Ureter (tissue), 1 donor: ENCODE data around the gene EDN2. TPM values are rescaled to one million over a fixed set of nuclear protein-coding genes. Genes with fewer than 3 reads are reported as not detected.

Experiments
- DNase-seq: peaks from one replicate; pipeline ENCODE4 v3.0.0-alpha.2; 2020; ENCODE audit warnings: low spot score
- total RNA-seq: library from RNA; stranded (reverse); gene quantifications from one replicate; pipeline ENCODE4 v1.2.4, GENCODE V29; 2023
- donor health status: DM: yes; HTN: yes; CAD: no.

Gene EDN2
- total RNA-seq: 5.3 TPM

- DNase-seq: peak; percentile 85
These were observed at the start of gene EDN2 for GRCh38 chr1:41484402-41485241. EDN2 (minus strand) TSS chr1:41484683; CDS start chr1:41484601, 82 bp downstream.

- DNase-seq: no peak
These were observed 49.2 kb upstream of the EDN2 start for GRCh38 chr1:41533731-41534080.

- no peak for DNase-seq
These were observed 48.7 kb upstream of the EDN2 start for GRCh38 chr1:41533016-41533730.

GRCh38 chr1:41532206-41532975, 47.9 kb upstream of the EDN2 start:
- DNase-seq: no peak

GRCh38 chr1:41530411-41530810, 45.9 kb upstream of the EDN2 start:
- DNase-seq: no peak

GRCh38 chr1:41529621-41530395, 45.3 kb upstream of the EDN2 start:
- no peak for DNase-seq

- DNase-seq: no peak
These were observed 44.5 kb upstream of the EDN2 start for GRCh38 chr1:41528726-41529605.

- no peak for DNase-seq
These were observed 43.6 kb upstream of the EDN2 start for GRCh38 chr1:41528106-41528505.

GRCh38 chr1:41526956-41527561, 42.6 kb upstream of the EDN2 start:
- no peak for DNase-seq

- DNase-seq: no peak
These were observed 41.6 kb upstream of the EDN2 start for GRCh38 chr1:41525891-41526587.

GRCh38 chr1:41524676-41525675, 40.5 kb upstream of the EDN2 start:
- no peak for DNase-seq

GRCh38 chr1:41523949-41524675, 39.6 kb upstream of the EDN2 start:
- no peak for DNase-seq

GRCh38 chr1:41523071-41523470, 38.6 kb upstream of the EDN2 start:
- DNase-seq: no peak

GRCh38 chr1:41521766-41522165, 37.3 kb upstream of the EDN2 start:
- no peak for DNase-seq

- no peak for DNase-seq
These were observed 36.7 kb upstream of the EDN2 start for GRCh38 chr1:41520951-41521752.

- no peak for DNase-seq
These were observed 35.2 kb upstream of the EDN2 start for GRCh38 chr1:41519667-41520066.

- DNase-seq: no peak
These were observed 34.0 kb upstream of the EDN2 start for GRCh38 chr1:41518471-41518870.
